Prostate gland (tissue), 2 donors: ENCODE results near the gene GNAS-AS1. TPM values are rescaled to one million over a fixed set of nuclear protein-coding genes. Genes with fewer than 3 reads are reported as not detected.

Source experiments
- DNase-seq: peaks from one replicate; pipeline ENCODE4 v3.0.0-alpha.2; 2019; ENCODE audit warnings: low spot score
- H3K27ac ChIP-seq, 2 donors: fragments of 200-600 bp; sonication (generic); 2 replicates each; pipeline ENCODE4 v1.5.1; 2017 to 2019
- H3K27me3 ChIP-seq: fragments of 200-600 bp; sonication (generic); replicated peaks from 2 replicates; pipeline ENCODE4 v1.5.1; 2019; ENCODE audit not compliant: insufficient read depth
- H3K36me3 ChIP-seq, 2 donors: fragments of 200-600 bp; sonication (generic); 1 replicate in 1 of 2; 2 replicates in 1 of 2; pipeline versions ENCODE4 v1.5.1 to v1.8.1; 2017 to 2019
- H3K4me1 ChIP-seq: fragments of 200-600 bp; sonication (generic); replicated peaks from 2 replicates; pipeline ENCODE4 v1.5.1; 2019
- H3K4me3 ChIP-seq, 2 donors: fragments of 200-600 bp; sonication (generic); 2 replicates each; pipeline ENCODE4 v1.5.1; 2017 to 2019
- H3K9me3 ChIP-seq: fragments of 200-600 bp; sonication (generic); 2 replicates; pipeline ENCODE4 v1.5.1; 2017
- CTCF ChIP-seq, 4 experiments: fragments of 200-600 bp in 2 of 4; fragments of 450-650 bp in 2 of 4; sonication (generic) in 2 of 4; IDR thresholded peaks; 1 replicate in 3 of 4; 2 replicates in 1 of 4; pipeline ENCODE4 v1.5.1; 2016 to 2019; ENCODE audit warnings: antibody characterized with exemption in 4 of 4, mild to moderate bottlenecking in 2 of 4, moderate library complexity in 2 of 4
- POLR2A ChIP-seq: fragments of 450-650 bp; IDR thresholded peaks from one replicate; pipeline ENCODE4 v1.6.1; 2016; ENCODE audit warnings: antibody characterized with exemption, mild to moderate bottlenecking
- POLR2AphosphoS5 ChIP-seq: sonication (generic); formaldehyde crosslinking; IDR thresholded peaks from one replicate; pipeline ENCODE4 v1.6.1; 2017; ENCODE audit warnings: antibody characterized with exemption
- WGBS: methylation state at CpG from one replicate; pipeline ENCODE4 v1.1.5; 2018; 5-methylcytosine and 5-hydroxymethylcytosine counted together
- intact Hi-C: fragments of 100-400 bp; cut with DNase I; formaldehyde crosslinking; loops from one replicate; pipeline ENCODE4 v1.14.2; 2022
- total RNA-seq, 2 donors: library from RNA; depleted of rRNA; stranded (reverse); fragments of >200 nt; gene quantifications; one replicate each; pipeline ENCODE4 v1.1.0, GENCODE V29; 2016

The GNAS-AS1 gene
- total RNA-seq, 2 donors from 2014 or later = 0.50 to 1.8 TPM

DNA sequence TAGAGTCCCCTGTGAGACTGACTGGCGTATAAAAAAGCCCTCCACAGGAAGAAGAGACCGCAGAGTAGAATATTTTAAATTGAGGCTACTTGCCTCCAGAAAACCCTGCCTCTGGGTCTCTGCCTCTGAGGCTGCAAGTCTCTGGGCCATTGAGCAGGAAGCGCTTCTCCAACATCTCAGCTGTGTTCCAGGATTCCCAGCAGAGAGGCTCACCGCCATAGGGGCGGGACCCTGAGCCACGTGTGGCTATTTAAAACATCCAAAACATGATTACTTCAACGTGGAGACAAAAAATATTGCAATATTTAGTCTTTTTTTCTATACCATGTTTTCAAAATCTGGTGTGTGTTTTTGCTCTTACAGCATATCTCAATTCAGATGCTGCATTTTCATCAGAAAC is 59.4 kb downstream of the GNAS-AS1 start:
- DNase-seq = no peak
- H3K9me3 ChIP-seq = no peaks in the 10 kb centered on the region
- 58% methylated on average over 7 of the region's 7 CpGs for WGBS
- no peaks in the 10 kb centered on the region for H3K36me3 ChIP-seq
- H3K4me1 ChIP-seq = no peaks in the 10 kb centered on the region
- TF ChIP-seq CTCF (IDR thresholded peaks at IDR 0.05) (no peak), POLR2A (no peak), POLR2AphosphoS5 (no peak)
- no peak overlapping the region for H3K4me3 ChIP-seq
- intact Hi-C loops = no loop called here
- H3K27ac ChIP-seq = no peak overlapping the region
- no peaks in the 10 kb centered on the region for H3K27me3 ChIP-seq

GRCh38 chr20:58790454-58790853 is 60.2 kb downstream of the GNAS-AS1 start:
- Histone ChIP-seq H3K27me3 (no peaks in the 10 kb centered on the region), H3K36me3 (no peaks in the 10 kb centered on the region), H3K9me3 (no peaks in the 10 kb centered on the region), H3K4me3 (no peak overlapping the region), H3K27ac (no peak overlapping the region), H3K4me1 (no peaks in the 10 kb centered on the region)
- WGBS = 55% methylated on average over 10 of the region's 10 CpGs
- no peak for DNase-seq
- TF ChIP-seq CTCF (IDR thresholded peaks at IDR 0.05) (no peak), POLR2AphosphoS5 (no peak), POLR2A (no peak)
- intact Hi-C loops = no loop called here

DNA sequence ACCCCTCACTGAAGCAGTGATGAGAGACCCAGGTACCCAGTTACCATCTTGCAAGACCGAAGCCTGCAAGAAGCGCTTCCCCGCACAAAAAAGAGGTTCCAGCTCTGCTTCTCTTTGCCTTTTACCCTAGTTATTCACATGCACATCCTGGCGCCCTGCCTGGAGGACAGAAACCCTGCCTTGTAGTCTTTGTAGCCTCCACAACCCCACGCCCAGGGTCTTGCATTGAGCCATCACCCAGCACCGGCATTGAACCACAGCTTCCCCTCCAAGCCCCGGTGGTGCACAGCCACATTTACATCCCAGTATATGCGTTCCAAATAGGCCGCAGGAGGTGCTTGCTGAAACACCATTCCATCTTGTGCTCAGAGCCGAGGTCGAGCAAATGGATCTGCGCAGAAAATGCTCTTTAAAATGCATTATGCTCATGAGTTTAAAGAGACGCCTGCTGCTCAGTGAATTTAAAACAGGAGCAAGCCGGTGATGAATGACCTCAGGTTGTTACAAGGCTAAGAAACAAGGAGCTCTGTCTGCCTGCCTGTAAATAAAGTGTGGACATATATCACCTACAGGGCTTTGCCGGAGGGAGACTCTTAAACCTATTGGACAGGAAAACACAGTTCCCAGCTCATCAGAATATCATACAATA is 61.7 kb downstream of the GNAS-AS1 start:
- no peaks in the 10 kb centered on the region for H3K4me1 ChIP-seq
- H3K27ac ChIP-seq = no peak overlapping the region
- H3K27me3 ChIP-seq = no peaks in the 10 kb centered on the region
- no peak for DNase-seq
- TF ChIP-seq POLR2AphosphoS5 (no peak), CTCF (IDR thresholded peaks at IDR 0.05) (no peak), POLR2A (no peak)
- H3K36me3 ChIP-seq = no peaks in the 10 kb centered on the region
- H3K9me3 ChIP-seq = no peaks in the 10 kb centered on the region
- no peak overlapping the region for H3K4me3 ChIP-seq
- WGBS = 67% methylated on average over 15 of the region's 15 CpGs
- intact Hi-C loops = no loop called here

DNA sequence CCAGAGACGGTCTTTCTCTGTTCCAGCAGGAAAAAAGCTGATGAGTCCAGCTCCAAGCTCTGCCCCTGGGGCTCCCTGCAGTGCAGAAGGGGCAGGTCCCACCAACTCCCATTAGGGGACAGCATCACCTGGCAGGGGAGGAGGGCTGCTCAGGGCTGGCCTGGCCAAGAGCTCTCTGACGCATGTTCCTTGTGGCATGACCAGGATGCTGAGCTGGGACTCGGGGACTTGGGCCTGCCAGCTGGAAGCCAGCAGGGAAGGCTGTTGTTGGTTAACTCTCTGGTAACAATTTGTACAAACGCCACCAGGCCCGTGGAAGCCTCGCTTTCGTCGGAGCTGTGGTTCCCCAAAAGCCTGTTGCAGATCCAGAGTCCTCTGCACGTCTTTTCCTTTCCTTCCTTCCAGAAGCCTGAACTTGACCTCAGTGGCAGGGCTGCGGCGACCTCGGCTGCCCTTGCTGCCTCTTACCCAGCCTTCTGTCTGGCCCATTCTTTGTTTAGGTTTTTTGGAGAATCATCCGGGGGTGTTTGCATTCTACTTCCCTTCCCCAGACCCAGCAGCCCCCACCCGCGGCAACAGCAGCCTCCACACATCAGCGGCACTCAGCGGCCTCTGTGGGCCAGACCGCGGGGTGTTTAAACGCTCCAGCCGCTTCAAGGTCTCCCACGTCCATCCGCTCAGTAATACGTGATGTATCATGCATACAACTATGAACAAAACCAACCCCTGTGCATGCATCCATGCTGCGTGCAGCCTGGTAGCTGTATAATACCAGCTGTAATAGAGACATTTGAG is 63.3 kb downstream of the GNAS-AS1 start:
- TF ChIP-seq POLR2AphosphoS5 = no peak
- DNase-seq = no peak
- intact Hi-C loops = no loop called here
- Histone ChIP-seq H3K36me3 (no peaks in the 10 kb centered on the region), H3K9me3 (no peaks in the 10 kb centered on the region), H3K4me3 (no peak overlapping the region), H3K27ac (no peak overlapping the region), H3K27me3 (no peaks in the 10 kb centered on the region), H3K4me1 (no peaks in the 10 kb centered on the region)
- WGBS = 89% methylated on average over 24 of the region's 25 CpGs

DNA sequence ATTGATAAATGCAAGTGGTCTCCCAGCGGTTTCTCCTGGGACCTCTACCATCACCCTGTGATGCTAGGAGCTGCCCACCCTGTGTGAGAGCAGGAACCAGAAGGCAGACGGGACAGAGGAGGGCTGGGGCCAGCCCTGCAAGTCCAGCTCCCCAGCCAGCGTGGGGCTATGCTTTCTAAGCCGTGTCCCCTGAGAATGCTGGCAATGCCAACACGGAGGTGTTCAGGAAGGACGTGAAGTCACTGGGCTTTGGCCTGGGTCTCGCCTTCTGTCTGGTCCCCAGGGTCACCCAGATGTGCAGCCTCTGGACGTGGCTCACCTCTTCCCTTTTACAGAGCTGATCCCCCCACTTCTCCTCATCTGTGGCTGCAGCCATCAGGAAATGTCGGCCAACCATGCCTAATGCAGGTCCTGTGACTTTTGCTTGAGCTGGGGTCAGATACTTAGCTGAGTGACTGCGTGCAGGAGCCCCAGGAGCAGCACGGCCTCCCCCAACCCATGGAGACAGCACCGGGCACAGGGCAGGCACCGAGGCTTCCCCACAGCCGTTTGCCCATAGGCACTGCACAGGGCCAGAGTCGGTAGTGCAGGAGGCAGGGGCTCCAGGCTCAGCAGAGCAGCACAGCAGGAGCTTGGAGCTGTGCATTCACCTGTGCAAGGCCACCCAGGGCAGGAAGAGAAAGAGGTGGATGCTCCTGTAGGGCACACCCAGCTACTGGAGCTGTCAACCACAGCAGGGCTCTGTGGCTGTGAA is 66.2 kb downstream of the GNAS-AS1 start:
- no peaks in the 10 kb centered on the region for H3K4me1 ChIP-seq
- intact Hi-C loops = no loop called here
- no peak overlapping the region for H3K27ac ChIP-seq
- no peak overlapping the region for H3K4me3 ChIP-seq
- no peaks in the 10 kb centered on the region for H3K9me3 ChIP-seq
- no peak for DNase-seq
- TF ChIP-seq POLR2AphosphoS5 = no peak
- no peak for TF ChIP-seq POLR2A
- no peak for TF ChIP-seq CTCF (IDR thresholded peaks at IDR 0.05)
- 89% methylated on average over 15 of the region's 15 CpGs for whole genome bisulfite sequencing
- H3K36me3 ChIP-seq = no peaks in the 10 kb centered on the region
- H3K27me3 ChIP-seq = no peaks in the 10 kb centered on the region
